Left ventricle myocardium inferior (tissue), 1 donor: ENCODE data around the gene SDK2. TPM values are rescaled to one million over a fixed set of nuclear protein-coding genes. Genes with fewer than 3 reads are reported as not detected.

ENCODE experiments used
- DNase-seq: peaks from one replicate; pipeline ENCODE4 v3.0.0-alpha.2; 2020
- H3K27ac ChIP-seq: fragments of 200-600 bp; replicated peaks from 2 replicates; pipeline ENCODE4 v1.8.0; 2021
- H3K27me3 ChIP-seq: fragments of 200-600 bp; 2 replicates; pipeline ENCODE4 v1.8.0; 2021; ENCODE audit warnings: low read depth
- H3K36me3 ChIP-seq: fragments of 200-600 bp; 2 replicates; pipeline ENCODE4 v1.8.0; 2021
- H3K4me1 ChIP-seq: fragments of 200-600 bp; 2 replicates; pipeline ENCODE4 v1.8.0; 2021
- H3K4me3 ChIP-seq: fragments of 200-600 bp; 2 replicates; pipeline ENCODE4 v1.8.0; 2021; ENCODE audit warnings: mild to moderate bottlenecking, moderate library complexity
- H3K9me3 ChIP-seq: fragments of 200-600 bp; replicated peaks from 2 replicates; pipeline ENCODE4 v1.8.0; 2021
- intact Hi-C: fragments of 100-400 bp; cut with micrococcal nuclease; formaldehyde crosslinking; loops from one replicate; pipeline ENCODE4 v1.11.0; 2022
- total RNA-seq: library from RNA; stranded (reverse); fragmentation: NEBNext Ultra II Directional; extraction: Animal tissue kit (Norgen Biotek cat#: 25700); gene quantifications from one replicate; pipeline ENCODE4 v1.2.1, GENCODE V29; 2021
- TF ChIP-seq, protein P1 (sequence below): fragments of 200-600 bp; IDR thresholded peaks from 2 replicates; pipeline ENCODE4 v1.8.0; 2021; ENCODE audit warnings: antibody characterized with exemption, mild to moderate bottlenecking, borderline replicate concordance
- donor health status: DM: no; HTN: yes; CAD: no; lungs with severe emphysema.

The SDK2 gene
- total RNA-seq, 1 donor from 2014 or later = 2.2 TPM

DNA sequence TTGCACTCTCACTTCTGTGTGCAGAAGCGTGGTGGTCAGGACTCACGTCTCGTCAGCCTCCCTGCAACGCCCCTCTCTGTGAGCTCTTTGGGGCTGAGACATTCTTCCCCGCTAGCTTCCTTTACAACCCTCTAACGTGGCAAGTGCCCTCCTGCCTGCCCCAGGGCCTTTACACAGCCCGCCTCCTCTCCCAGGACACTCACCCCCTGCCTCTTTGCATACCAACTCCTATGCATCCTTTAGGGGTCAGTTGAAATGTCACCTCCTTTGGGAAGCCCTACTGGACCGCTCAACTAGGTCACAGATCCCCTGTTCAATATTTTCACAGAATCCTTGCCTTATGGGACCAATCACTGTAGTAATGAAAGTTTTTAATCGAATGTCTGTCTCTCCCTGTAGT lies 61.4 kb downstream of the SDK2 start:
- H3K27me3 ChIP-seq = peaks cover 27% of the 10 kb centered on the region
- H3K27ac ChIP-seq = no peak overlapping the region
- no peak overlapping the region for H3K4me3 ChIP-seq
- H3K4me1 ChIP-seq = no peaks in the 10 kb centered on the region
- no peaks in the 10 kb centered on the region for H3K9me3 ChIP-seq
- TF ChIP-seq, protein P1, sequence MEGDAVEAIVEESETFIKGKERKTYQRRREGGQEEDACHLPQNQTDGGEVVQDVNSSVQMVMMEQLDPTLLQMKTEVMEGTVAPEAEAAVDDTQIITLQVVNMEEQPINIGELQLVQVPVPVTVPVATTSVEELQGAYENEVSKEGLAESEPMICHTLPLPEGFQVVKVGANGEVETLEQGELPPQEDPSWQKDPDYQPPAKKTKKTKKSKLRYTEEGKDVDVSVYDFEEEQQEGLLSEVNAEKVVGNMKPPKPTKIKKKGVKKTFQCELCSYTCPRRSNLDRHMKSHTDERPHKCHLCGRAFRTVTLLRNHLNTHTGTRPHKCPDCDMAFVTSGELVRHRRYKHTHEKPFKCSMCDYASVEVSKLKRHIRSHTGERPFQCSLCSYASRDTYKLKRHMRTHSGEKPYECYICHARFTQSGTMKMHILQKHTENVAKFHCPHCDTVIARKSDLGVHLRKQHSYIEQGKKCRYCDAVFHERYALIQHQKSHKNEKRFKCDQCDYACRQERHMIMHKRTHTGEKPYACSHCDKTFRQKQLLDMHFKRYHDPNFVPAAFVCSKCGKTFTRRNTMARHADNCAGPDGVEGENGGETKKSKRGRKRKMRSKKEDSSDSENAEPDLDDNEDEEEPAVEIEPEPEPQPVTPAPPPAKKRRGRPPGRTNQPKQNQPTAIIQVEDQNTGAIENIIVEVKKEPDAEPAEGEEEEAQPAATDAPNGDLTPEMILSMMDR = no peak
- no peaks in the 10 kb centered on the region for H3K36me3 ChIP-seq
- DNase-seq = no peak
- intact Hi-C loops = no loop called here

DNA sequence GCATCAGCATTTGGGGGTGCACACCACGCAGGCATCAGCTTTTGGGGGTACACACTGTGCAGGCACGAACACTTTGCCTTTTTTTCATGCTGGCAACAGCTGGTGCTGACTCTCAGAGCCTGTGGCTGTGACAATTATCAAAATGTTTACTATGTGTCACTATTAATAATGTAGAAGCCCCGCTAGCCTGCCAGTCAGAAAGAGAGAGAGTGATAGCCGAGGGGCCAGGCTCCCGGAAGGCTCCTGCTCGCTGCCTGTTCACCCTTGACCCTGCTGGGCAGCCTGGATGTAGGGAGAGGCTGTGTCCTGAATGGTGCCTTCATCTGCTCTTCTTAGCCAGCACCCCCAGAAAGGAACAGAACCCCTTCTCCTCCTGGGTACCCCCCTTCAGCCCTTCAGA lies 61.9 kb downstream of the SDK2 start:
- intact Hi-C loops = no loop called here

DNA sequence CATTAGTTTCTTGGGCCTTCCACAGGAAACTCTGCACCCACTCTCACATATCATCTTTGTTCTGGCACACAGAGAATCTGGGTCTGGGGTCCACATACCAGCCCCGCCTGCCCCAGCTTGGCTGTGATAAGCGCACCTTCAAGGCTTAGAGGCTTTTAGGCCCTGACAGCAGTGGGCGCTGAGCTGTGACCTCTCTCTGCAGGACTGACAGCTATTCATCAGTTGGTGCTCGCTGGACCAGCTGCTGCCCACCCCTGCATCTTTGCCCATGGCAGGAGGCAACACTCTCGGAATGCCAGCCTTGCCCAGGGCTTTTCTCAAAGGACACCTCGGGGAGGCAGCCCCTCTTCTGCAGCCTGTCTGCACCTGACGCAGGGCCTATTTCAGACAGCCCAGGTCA lies 62.9 kb downstream of the SDK2 start:
- no peaks in the 10 kb centered on the region for H3K4me1 ChIP-seq
- peaks cover 28% of the 10 kb centered on the region for H3K27me3 ChIP-seq
- H3K4me3 ChIP-seq = no peak overlapping the region
- TF ChIP-seq, protein P1 = no peak
- no peaks in the 10 kb centered on the region for H3K9me3 ChIP-seq
- DNase-seq = no peak
- H3K36me3 ChIP-seq = no peaks in the 10 kb centered on the region
- H3K27ac ChIP-seq = no peak overlapping the region
- intact Hi-C loops = no loop called here

More for the DNA sequence above, 61.9 kb downstream of the SDK2 start:
- TF ChIP-seq, protein P1 = no peak
- Histone ChIP-seq H3K27me3 (peaks cover 27% of the 10 kb centered on the region), H3K27ac (no peak overlapping the region), H3K9me3 (no peaks in the 10 kb centered on the region), H3K36me3 (no peaks in the 10 kb centered on the region), H3K4me3 (no peak overlapping the region), H3K4me1 (no peaks in the 10 kb centered on the region)
- DNase-seq = no peak

DNA sequence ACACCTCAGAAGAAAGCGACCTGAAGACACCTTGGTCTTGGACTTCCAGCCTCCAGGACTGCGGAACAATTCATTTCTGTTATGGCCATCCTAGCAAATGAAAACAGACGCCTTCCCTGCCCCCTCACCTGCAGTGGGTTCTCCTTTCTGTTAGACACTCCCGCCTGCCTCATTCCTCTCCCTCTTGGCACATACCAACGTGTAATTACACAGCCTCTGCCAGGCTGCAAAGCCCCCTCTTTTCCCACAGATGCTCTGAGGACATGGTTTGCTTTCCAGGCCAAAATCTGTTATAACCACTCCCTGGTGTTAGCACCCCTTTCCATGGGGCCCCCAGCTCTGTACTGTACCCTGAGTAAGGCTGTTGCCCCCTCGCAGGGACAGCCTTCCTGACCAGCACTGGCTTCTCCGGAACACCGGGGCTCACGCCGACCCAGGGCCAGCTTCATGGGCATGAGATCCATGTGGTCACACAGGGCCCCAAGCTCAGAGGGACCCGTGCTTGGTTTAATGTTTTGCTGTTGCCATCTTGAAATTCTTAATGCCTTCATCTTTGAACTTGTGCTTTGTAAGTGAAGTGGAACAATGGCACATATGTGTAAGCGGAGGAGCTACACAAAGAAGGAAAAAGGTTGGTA lies 64.1 kb downstream of the SDK2 start:
- H3K4me3 ChIP-seq = no peak overlapping the region
- no peak overlapping the region for H3K27ac ChIP-seq
- H3K4me1 ChIP-seq = no peaks in the 10 kb centered on the region
- no peak for DNase-seq
- intact Hi-C loops = no loop called here
- TF ChIP-seq, protein P1 = no peak
- peaks cover 32% of the 10 kb centered on the region for H3K27me3 ChIP-seq
- no peaks in the 10 kb centered on the region for H3K9me3 ChIP-seq
- no peaks in the 10 kb centered on the region for H3K36me3 ChIP-seq

DNA sequence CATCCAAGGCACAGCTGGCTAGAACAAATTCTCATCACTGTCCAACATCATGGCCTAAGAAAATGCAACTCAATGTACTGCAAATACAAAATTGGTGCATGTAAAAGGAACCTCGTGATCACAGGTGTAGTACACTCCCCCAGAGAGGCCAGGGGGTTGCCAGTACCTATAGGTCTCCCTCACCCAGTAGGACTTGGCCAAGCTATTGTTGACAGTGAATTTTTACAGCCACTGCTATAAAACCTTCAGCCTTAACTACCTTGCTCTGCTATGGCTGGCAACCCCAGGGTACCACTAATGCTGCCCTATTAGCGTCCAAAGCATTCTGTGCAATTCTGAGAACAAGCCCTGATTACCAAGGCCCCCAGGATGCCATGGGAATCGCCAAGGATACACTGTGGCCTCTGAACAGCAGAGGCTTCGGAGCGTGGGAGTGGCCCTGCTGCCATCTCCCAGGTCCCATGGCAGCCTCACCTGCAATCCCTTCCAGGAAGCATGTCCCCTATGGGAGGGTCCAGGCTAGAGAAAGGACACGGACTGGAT lies 67.6 kb downstream of the SDK2 start:
- TF ChIP-seq, protein P1 = no peak
- no peak for DNase-seq
- Histone ChIP-seq H3K36me3 (no peaks in the 10 kb centered on the region), H3K27me3 (peaks cover 39% of the 10 kb centered on the region), H3K4me1 (no peaks in the 10 kb centered on the region), H3K27ac (no peak overlapping the region), H3K4me3 (no peak overlapping the region), H3K9me3 (no peaks in the 10 kb centered on the region)
- intact Hi-C loops = no loop called here
